Measurements from ENCODE around the gene JUP.

Gene JUP

DNA sequence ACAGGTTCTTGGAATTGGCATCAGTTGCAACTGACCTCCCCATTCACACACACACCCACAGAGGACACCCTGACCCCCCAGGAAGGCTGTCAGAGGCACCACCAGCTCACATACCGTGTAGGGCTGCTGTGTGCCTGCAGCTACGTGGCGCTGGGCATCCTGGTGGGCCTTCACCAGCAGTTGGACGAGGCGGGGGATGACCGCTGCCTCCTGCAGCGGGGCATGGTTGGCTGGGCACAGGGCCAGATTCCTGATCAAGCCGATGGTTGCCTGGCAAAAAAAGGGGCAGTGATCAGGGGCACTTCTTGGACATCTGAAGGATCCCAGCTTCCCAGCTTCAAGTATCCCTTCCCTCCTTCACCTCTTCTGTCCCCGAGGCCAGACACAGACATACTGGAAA, 27.9 kb downstream of the JUP start:
- DNase-seq (ENCODE audit: low read depth): no peak

DNA sequence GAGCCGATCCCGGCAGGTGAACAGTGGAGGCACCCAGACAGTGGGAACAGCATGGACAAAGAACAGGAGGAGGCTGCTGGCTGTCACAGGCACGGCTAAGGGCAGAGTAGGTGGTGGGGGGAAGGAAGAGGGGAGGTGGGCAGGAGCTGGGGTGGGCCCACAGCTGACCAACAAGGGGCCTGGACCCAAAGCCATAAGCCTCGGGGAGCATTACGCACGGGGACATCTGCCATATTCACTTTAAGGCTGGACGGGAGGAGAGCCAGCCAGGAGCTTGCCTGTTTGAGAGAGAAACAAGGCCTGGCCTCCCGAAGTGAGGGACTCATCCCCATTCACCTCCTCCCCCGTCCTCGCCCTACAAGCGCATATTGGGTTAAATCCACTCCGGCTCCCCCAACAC, 32.4 kb downstream of the JUP start:
- no peak for DNase-seq (ENCODE audit: low read depth)

DNA sequence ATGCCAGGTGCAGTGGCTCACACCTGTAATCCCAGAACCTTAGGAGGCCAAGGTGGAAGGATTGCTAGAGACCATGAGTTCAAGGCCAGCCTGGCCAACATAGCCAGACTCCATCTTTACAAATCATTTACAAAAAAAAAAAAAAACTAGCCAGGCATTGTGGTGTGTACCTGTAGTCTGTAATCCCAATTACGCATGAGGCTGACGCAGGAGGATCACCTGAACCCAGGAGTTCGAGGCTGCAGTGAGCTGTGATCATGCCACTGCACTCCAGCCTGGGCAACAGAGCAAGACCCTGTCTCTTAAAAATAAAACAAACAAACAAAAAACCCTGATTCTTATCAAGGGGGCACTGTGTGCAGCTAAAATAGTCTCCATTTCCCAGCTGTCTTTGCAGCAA, 35.2 kb downstream of the JUP start:
- DNase-seq (ENCODE audit: low read depth): no peak

DNA sequence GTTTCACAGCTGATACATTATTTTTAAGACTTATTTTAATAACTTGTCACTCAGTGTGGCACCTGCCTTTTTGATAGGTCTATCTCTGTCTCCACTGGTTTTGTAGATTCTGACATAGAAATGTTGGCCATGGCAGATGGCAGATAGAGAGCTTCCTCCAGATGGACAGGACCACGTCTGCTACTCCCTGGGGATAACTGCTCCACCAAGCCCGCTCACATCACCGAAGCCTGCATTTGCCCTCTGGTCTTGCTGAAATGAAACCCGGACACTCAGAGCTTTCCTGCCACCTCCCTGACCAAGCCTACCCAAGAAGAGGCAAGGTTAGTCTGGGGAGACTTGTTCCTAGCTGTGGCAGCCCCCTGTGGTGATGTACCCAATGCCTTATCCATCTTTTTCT, 35.6 kb downstream of the JUP start:
- DNase-seq (ENCODE audit: low read depth): no peak

DNA sequence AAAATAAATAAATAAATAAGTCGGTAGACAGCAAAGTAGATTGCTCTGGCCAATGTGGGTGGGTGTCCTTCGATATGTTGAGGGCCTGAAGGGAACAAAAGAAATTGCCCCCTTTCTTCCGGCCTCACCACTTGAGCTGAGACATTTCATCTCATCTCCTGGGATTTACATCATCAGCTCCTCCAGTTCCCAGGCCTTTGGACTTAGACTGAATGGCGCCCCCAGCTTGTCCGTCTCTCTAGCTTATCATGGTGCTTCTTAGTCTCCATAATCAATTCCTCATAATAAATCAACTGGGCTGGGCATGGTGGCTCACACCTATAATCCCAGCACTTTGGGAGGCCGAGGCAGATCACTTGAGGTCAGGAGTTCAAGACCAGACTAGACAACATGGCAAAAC, 38.2 kb downstream of the JUP start:
- DNase-seq (ENCODE audit: low read depth): no peak

DNA sequence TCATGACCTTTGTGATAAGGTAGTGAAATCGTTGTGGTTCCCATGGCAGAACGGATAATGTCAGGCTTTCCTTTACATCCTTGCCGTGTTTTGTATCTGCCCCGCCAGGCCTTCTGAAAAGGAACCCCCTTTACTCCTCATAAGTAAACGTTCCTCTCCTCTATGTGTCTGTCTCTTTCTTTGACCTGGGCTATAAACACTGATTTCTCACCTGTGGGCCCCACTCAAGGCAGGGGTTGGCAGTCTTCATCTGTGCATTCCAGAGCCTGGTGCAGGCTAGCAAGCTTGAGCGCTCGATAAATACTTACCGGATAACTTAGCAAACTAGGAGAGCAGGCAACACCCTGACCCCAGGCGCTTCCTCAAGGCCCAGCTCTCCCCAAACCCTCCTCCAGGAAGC, 44.8 kb downstream of the JUP start:
- DNase-seq (ENCODE audit: low read depth): no peak

DNA sequence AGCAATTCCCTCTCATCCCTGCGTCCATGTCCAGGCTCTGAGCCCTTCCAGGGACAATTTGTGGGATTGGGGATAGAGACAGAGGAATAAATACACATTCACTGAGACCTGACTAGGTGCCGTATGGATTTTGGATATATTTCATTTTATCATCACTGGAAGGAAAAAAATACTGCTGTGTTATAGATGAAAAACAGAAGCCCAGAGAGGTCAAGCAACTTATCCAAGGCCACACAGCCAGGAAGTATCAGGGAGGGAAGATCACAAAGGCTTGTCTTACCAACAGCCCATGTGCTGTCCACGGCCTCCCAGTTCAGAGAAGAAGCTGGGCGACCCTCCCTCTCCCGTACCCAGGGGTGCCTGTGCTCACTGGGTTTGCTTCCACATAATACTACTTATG, 46.0 kb downstream of the JUP start:
- no peak for DNase-seq (ENCODE audit: low read depth)

DNA sequence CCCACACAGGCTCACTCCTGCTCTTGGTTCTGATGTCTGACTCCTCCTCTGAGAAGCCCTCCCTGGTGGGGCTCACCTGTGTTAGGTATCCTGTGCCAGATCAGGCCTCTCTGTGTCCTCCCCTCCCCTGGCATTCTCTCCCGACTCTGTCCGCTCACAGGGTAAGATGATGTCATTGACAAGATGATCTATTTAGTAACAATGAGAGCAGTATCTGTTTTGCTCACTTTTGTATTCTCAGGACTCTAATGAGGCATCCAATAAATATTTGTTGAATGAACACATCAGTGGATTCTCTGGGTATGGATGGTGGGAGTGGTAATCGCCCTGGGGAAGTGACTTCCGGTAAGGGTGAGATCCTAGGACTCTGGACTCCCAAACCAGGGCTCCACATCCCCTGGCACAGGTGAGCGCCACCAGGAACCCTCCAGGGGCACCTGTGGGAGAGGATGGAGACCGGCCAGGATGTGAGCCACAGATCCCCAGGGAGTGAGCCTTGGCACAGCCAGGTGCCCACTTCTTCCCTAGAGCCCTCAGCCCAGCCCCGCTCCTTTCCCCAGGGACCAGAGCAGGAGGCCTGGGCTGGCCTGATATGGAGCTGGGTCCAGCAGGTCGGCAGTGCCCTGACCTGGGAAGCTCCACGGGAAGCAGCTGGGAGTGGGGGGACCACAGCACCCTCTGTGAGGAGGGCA, 46.7 kb downstream of the JUP start:
- DNase-seq (ENCODE audit: low read depth): no peak

DNA sequence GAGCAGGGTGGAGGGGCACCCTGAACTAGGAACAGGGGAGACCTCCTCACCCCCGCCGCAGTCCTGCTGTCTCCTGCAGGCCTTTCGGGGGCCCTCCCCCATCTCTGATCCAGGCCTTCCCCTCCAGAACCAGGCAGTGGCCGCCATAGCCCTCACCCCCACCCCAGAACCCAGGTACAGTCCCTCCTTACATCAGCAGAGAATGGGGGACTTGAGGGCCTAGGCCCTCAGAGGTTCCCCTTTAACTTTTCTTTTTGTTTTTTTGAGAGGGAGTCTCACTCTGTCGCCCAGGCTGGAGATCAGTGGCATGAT, 47.8 kb downstream of the JUP start:
- no peak for DNase-seq (ENCODE audit: low read depth)

DNA sequence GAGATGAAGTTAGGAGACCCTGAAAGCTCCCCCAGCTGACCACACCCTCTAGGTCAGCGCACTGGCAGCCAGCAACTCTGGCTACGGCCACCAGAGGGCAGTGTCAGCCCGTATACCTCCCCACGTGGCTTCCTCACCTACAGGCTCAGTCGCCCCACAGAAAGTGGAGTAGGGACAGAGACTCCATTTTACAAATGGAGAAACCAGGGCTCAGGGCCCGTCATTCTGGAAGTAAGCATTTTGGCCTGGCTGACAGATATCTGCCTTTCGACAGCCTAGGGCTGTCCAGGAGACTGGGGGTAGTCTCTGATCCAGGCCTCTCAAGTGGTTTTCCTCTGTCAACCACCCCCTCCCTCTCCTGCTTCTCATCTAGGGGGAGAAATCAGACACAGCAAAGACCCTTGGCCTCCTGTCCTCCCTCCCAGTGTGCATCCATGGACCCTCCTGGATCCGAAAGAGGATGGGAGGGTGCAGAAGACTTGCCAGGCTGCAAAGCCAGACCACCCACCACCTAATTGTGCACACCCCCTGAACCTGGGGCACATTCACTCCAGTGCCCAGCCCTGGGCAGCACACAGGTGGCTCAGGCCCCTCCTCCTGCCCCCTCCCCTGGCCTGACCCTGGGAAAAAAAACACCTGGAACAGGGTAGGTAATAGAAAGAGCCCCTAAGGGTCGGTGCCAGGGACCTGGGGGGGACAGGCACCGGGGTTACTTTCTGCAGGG, 48.3 kb downstream of the JUP start:
- DNase-seq (ENCODE audit: low read depth): peak; percentile 70

DNA sequence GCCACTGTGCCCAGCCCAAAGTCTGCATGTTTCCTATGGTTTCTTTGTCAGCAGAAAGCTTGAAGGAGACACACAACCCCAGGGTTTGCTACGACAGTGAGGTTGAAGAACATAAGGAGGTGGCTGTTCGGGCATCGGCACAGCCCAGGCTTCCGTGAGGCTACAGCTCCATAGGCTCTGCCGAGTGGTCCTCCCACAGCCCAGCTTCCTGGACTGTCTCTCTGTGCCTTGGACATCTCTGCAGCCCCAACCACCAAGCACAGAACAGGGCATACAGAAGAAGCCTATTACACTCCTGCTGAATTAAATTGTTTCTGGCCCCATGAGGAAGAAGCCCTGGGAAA, 48.9 kb downstream of the JUP start:
- no peak for DNase-seq (ENCODE audit: low read depth)

DNA sequence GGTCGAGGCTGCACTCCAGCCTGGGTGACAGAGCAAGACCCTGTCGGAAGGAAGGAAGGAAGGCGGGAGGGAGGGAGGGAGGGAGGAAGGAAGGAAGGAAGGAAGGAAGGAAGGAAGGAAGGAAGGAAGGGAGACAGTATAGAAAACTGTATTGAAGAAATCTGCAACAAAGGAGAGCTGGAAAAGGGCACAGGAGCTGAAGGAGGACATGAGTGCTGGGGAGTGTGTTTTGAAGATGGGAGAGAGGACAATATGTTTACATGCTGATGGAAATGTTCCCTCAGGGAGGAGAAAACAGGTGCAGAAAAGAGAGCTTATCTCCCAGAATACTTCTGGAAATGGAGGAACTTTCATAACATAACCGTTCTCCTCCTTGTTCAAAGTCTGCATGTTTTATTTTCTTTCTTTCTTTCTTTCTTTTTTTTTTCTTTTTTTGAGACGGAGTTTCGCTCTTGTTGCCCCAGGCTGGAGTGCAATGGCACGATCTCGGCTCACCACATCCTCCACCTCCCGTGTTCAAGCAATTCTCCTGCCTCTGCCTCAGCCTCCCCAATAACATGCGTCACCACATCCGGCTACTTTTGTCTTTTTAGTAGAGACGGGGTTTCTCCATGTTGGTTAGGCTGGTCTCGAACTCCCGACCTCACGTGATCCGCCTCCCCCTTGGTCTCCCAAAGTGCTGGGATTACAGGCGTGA, 49.4 kb downstream of the JUP start:
- DNase-seq (ENCODE audit: low read depth): no peak

DNA sequence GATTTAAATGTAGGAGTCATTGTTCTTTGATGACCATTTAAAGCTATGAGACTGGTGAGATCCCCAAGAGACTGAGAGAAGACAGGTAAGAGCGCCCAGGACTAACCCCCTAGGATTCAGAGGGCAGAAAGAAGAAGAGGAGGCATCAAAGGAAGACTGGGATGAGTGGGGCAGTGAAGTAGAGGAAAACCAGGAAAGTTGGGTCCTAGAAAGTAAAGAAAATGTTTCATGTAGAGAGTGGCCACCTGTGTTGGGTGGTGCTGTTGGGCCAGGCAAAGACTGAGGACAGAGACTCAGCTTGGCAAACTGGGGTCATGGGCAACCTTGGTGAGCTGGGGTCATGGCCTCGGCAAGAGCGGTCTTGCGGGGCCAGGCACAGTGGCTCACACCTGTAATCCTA, 50.8 kb downstream of the JUP start:
- DNase-seq (ENCODE audit: low read depth): no peak

DNA sequence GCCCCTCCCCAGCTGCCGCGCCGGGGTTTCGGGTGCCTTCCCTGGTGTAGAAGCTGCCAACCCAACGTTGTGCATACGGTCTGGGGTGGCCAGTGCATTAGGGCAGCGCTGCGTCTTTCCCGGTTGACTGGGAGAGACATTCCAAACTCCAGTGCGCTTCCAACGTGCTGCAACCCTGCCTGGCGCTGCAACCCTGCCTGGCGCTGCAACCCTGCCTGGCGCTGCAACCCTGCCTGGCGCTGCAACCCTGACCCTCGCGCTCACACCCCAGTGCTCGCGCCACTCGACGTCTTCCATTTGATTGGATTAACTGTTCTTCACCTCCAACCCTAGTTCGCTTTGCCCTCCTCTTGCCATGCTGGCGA, 51.6 kb downstream of the JUP start:
- no peak for DNase-seq (ENCODE audit: low read depth)

DNA sequence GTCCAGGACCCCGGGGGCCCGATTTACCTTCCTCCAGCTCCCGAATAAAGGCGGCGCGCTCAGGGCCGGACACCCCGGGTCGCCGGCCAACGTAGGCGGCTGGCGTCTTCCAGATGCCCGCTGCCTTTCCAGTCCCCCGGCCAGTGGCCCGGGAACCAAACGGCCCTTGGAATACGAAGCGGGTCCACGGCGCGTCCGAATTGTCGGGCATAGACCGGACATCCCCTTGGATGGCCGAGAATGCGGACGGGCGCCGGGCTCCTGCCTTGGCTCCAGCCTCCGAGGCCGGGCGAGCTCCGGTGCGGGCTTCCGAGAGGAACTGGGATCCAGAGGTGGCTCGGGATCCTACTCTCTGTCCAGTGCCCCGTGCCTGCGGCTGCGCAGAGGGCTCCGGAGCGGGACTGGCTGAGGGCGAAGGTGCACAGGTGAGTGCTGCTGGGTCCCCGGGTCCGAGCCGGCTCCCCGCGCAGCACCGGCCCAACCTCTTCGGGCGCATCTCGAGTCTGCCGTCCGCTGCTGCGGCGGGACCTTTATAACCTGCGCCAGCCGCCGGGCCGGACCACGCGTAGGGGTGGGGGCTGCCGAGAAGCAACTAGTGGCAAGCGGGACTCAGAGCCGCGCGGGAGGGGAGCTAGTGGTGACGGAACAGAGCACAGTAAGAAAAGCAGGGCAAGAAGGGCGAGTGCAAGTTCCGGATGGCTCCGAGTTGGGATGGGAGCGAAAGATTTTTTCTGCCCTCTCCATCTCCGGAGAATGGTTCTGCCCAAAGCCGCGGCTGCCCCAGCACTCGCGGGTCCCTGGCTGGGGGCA, 52.2 kb downstream of the JUP start, which contains the start of gene HAP1:
HAP1 (minus strand) TSS at position 505 of the 810 bp plus-strand sequence; CDS start at position 496, 9 bp downstream.
- DNase-seq (ENCODE audit: low read depth): no peak

DNA sequence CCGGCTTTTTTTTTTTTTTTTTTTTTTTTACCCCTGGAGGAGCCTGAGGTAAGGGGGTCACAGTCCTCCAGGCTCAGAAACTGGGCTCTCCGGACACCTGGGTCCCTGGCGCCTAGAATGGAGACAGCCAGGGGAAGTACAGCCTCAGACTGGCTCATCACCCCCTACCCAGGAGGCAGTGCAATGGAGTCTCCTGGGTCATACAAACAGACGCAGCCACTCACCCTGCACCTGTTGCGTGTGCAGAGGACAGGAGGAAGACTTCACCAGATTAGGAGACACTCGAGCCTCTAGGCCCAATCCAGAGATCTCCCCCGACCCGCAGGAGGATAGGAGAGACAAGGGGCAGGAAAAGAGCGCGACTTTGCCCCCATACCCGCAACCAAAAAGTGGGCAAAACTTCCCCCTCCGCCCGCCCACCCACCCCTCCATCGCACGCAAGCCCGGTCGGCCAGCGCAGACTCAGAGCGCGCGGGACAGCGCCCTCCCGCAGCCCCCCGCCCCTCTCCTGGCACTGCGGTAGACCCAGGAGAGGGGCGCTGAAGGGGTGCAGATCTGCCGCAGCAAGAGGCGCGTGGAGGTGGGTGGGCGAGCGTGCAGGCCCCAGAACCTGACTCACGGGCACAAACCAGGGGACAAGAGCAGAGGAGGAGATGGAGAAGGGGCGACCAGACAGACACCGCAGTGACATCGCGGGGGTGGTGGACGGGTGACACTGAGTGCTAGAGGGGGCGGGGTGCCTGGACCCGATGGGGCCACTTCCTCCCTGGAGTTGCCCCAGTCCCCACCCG, 53.0 kb downstream of the JUP start:
- no peak for DNase-seq (ENCODE audit: low read depth)

DNA sequence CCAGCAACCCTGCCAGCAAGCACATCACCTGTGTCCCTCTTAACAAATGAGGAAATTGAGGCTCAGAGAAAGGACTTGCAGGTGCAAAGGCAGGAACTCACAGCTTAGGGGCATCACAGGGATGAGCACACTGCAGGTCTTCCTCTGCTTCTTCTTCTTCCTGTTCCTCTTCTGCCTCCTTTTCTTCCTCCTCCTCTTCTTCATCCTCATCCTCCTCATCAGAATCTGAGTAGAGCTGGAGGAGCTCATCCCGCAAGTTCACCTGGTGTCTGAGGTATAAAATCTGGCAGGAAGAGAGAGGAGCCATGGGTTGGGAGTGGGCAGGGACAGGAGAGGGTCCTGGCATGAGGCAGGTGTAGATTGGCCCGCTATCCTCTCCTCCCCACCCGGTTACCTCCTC, 54.7 kb downstream of the JUP start:
- no peak for DNase-seq (ENCODE audit: low read depth)

DNA sequence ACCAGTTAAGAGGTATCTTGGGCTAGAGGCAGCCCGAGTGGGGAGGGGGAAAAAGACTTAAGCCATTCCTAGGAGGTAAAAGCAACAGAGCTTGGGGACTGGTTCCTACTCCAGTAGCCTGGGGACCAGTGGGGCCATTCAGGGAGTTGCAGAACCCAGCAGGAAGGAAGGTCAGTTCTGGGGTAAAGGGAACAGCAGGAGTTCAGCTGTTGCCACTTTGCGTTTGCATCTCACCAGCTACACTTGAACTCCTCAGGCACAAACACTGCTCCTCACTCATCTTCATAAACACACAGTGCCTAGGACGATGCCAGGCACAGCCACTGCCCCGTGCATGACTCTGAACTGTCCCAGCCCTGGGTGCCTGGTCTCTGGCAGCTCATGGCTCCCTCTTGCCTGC, 56.0 kb downstream of the JUP start:
- DNase-seq (ENCODE audit: low read depth): no peak

DNA sequence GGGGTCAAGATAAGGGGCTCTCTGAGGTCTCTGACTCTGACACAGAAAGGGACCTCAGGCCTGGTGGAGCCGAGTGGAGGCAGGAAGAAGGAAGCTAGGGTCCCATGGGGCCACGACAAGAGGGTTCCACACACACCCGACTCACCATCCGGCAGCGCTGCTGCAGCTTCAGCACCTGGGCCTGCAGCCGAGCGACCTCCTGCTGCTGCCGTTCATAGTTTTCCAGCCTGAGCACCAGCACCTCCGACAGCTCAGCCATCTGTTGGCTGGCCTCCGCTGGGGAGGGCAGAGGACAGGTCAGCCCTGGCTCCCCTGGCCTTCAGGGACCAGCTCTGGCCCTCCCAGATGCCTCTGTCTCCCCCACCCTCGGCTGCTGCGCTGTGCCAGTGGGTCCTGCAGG, 58.5 kb downstream of the JUP start:
- no peak for DNase-seq (ENCODE audit: low read depth)

DNA sequence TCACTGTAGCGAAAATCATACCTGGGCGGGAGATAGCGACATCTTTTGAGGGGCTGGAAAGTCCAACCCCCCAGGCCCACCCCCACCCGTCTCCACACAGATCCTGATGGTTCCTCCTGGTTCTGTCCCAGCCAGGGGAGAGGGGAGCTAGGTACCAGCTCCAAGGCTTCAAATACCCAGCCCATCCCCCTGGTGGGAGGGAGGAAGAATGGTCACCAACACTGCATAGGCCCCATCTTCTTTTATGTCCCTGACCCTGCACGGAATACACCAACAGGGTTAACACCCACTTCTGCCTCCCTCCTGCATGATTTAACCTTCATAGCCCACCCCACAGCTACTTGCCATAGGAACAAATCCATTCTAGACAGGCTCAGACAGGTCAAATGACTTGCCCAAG, 61.4 kb downstream of the JUP start:
- DNase-seq (ENCODE audit: low read depth): no peak

DNA sequence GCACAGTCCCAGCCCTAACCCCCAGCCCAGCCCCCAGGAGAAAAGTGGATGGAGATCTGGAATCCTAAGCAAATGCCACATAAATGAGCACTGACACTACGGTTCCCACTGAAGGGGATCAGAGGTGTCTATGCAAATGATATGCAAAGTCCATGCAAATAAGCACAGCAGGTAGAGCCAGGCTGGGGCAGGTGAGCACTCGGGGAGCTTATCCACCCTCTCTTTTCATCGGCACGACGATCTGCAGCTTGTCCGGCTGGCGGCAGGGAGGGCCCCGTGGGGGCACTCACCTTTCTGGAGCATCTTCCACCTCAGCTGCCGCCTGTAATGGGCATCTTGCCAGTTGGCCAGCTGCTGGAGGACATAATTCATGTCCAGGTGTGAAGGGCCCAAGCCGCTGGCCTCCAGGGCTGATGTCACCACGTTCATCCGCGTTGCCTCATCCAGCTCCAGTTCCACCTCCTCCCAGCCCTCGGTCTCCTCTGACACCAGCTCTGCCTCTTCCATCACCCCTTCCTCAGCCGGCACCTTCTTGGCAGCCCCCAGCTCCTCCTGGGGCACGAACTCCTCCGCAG, 61.9 kb downstream of the JUP start:
- DNase-seq (ENCODE audit: low read depth): no peak

All from fibroblast of the conjunctiva (primary cell).